Mesenchymal stem cell (in vitro differentiated cells and primary cell): ENCODE results near the gene EVI5.
A peak's percentile ranks its signal among the peaks of the same experiment; 100 is the strongest.
"Not testable (repeated sequence)": the region's sequence is repeated elsewhere in the genome, so short reads cannot be mapped to it uniquely, and the experiment has no call there.

Source experiments
- DNase-seq: peaks from one replicate; pipeline ENCODE4 v3.0.0-alpha.2; 2013
- H2AFZ ChIP-seq: one replicate; pipeline ENCODE4 v1.6.1; 2013; ENCODE audit warnings: low read depth, mild to moderate bottlenecking, control low read depth, inconsistent platforms, low read length, moderate library complexity
- H2AK5ac ChIP-seq: 2 replicates; pipeline ENCODE4 v1.6.1; 2013; ENCODE audit warnings: low read length, moderate library complexity, mild to moderate bottlenecking, inconsistent platforms; ENCODE audit not compliant: severe bottlenecking
- H2BK120ac ChIP-seq: one replicate; pipeline ENCODE4 v1.6.1; 2013; ENCODE audit warnings: low read depth, mild to moderate bottlenecking, inconsistent platforms, low read length, moderate library complexity
- H2BK12ac ChIP-seq, 2 experiments: one replicate each; pipeline ENCODE4 v1.6.1; 2013; ENCODE audit warnings: inconsistent platforms in 2 of 2, low read length in 2 of 2, mild to moderate bottlenecking in 2 of 2, moderate library complexity in 2 of 2, control low read depth in 1 of 2
- H2BK15ac ChIP-seq: one replicate; pipeline ENCODE4 v1.6.1; 2013; ENCODE audit warnings: mild to moderate bottlenecking, low read depth, inconsistent platforms; ENCODE audit not compliant: poor library complexity, severe bottlenecking
- H2BK5ac ChIP-seq: 2 replicates; pipeline ENCODE4 v1.6.1; 2013; ENCODE audit warnings: low read depth, mild to moderate bottlenecking, low read length, control low read depth, inconsistent platforms; ENCODE audit not compliant: poor library complexity, severe bottlenecking
- H3K14ac ChIP-seq, 2 experiments: one replicate each; pipeline ENCODE4 v1.6.1; 2013; ENCODE audit warnings: inconsistent platforms in 2 of 2, low read length in 2 of 2, control low read depth in 1 of 2, mild to moderate bottlenecking in 1 of 2, moderate library complexity in 1 of 2
- H3K18ac ChIP-seq, 2 experiments: one replicate each; pipeline ENCODE4 v1.6.1; 2013; ENCODE audit warnings: inconsistent platforms in 2 of 2, low read length in 2 of 2, control low read depth in 1 of 2, low read depth in 1 of 2, mild to moderate bottlenecking in 1 of 2
- H3K23ac ChIP-seq, 2 experiments: one replicate each; pipeline ENCODE4 v1.6.1; 2013; ENCODE audit warnings: inconsistent platforms in 2 of 2, low read length in 2 of 2, mild to moderate bottlenecking in 2 of 2, moderate library complexity in 2 of 2, control low read depth in 1 of 2
- H3K27ac ChIP-seq: 2 replicates; pipeline ENCODE4 v1.5.1; 2013; ENCODE audit warnings: mild to moderate bottlenecking, moderate library complexity, low read length, control low read depth, inconsistent platforms; ENCODE audit not compliant: poor library complexity, severe bottlenecking
- H3K27me3 ChIP-seq, 2 experiments: 2 replicates each; pipeline versions ENCODE4 v1.6.1 to v1.7.0; 2013; ENCODE audit warnings: low read length in 2 of 2, mild to moderate bottlenecking in 2 of 2, moderate library complexity in 2 of 2, control low read depth in 1 of 2, inconsistent platforms in 1 of 2; ENCODE audit not compliant: control insufficient read depth in 1 of 2, insufficient read depth in 1 of 2
- H3K36me3 ChIP-seq, 2 experiments: 2 replicates each; pipeline versions ENCODE4 v1.6.1 to v1.7.0; 2013; ENCODE audit warnings: low read length in 2 of 2, control low read depth in 1 of 2, inconsistent platforms in 1 of 2, low read depth in 1 of 2, mild to moderate bottlenecking in 1 of 2; ENCODE audit not compliant: insufficient read depth in 2 of 2, control insufficient read depth in 1 of 2
- H3K4ac ChIP-seq, 2 experiments: one replicate each; pipeline ENCODE4 v1.6.1; 2013; ENCODE audit warnings: inconsistent platforms in 2 of 2, low read length in 2 of 2, mild to moderate bottlenecking in 2 of 2, moderate library complexity in 2 of 2, control low read depth in 1 of 2, low read depth in 1 of 2
- H3K4me1 ChIP-seq: 2 replicates; pipeline ENCODE4 v1.6.1; 2013; ENCODE audit warnings: low read depth, low read length, control low read depth; ENCODE audit not compliant: control insufficient read depth, insufficient read depth
- H3K4me2 ChIP-seq: 2 replicates; pipeline ENCODE4 v1.6.1; 2013; ENCODE audit warnings: low read length, mild to moderate bottlenecking, inconsistent platforms; ENCODE audit not compliant: poor library complexity, severe bottlenecking
- H3K4me3 ChIP-seq, 2 experiments: 2 replicates each; pipeline versions ENCODE4 v1.5.1 to v1.7.0; 2013; ENCODE audit warnings: low read length in 2 of 2, mild to moderate bottlenecking in 2 of 2, control low read depth in 1 of 2, low read depth in 1 of 2; ENCODE audit not compliant: insufficient read depth in 1 of 2
- H3K79me1 ChIP-seq: replicated peaks from 2 replicates; pipeline ENCODE4 v1.6.1; 2013; ENCODE audit warnings: mild to moderate bottlenecking, control low read depth, low read length, inconsistent platforms; ENCODE audit not compliant: poor library complexity, severe bottlenecking
- H3K9ac ChIP-seq: 2 replicates; pipeline ENCODE4 v1.7.0; 2013; ENCODE audit warnings: mild to moderate bottlenecking, low read length, moderate library complexity
- H3K9me3 ChIP-seq: 2 replicates; pipeline ENCODE4 v1.7.0; 2013; ENCODE audit warnings: mild to moderate bottlenecking, low read length; ENCODE audit not compliant: control insufficient read depth
- H4K8ac ChIP-seq: one replicate; pipeline ENCODE4 v1.6.1; 2013; ENCODE audit warnings: inconsistent platforms, mild to moderate bottlenecking, low read length, moderate library complexity
- H4K91ac ChIP-seq: one replicate; pipeline ENCODE4 v1.6.1; 2013; ENCODE audit warnings: mild to moderate bottlenecking, low read length, inconsistent platforms
- WGBS: methylation state at CpG from one replicate; pipeline ENCODE4 v1.1.7; 2013; ENCODE audit warnings: mixed read lengths; 5-methylcytosine and 5-hydroxymethylcytosine counted together

Gene EVI5

GRCh38 chr1:92538048-92538412 lies 246.9 kb downstream of the EVI5 start:
- no peaks in the 10 kb centered on the region for H3K79me1 ChIP-seq

GRCh38 chr1:92536980-92537884 lies 247.7 kb downstream of the EVI5 start:
- Histone ChIP-seq H3K36me3 (no peaks in the 10 kb centered on the region), H2BK12ac (no peak overlapping the region), H3K18ac (no peak overlapping the region), H3K27me3 (no peaks in the 10 kb centered on the region), H2BK120ac (no peak overlapping the region), H3K4ac (no peak overlapping the region), H3K4me3 (no peak overlapping the region), H4K8ac (no peak overlapping the region), H2BK15ac (no peak overlapping the region), H3K9me3 (peaks cover 2% of the 10 kb centered on the region), H2BK5ac (no peak overlapping the region), H3K79me1 (no peaks in the 10 kb centered on the region), H3K27ac (no peak overlapping the region), H2AK5ac (no peak overlapping the region), H3K9ac (peak overlapping the region; percentile 65), H3K14ac (no peak overlapping the region), H4K91ac (no peak overlapping the region), H3K4me2 (no peak overlapping the region), H2AFZ (no peak overlapping the region), H3K4me1 (no peaks in the 10 kb centered on the region), H3K23ac (no peak overlapping the region)
- WGBS = 100% methylated on average over 1 of the region's 2 CpGs
- DNase-seq = peak; percentile 69

More at GRCh38 chr1:92538048-92538412, 246.9 kb downstream of the EVI5 start:
- peak overlapping the region; percentile 65 for H3K9ac ChIP-seq
- H2BK15ac ChIP-seq = no peak overlapping the region
- DNase-seq = peak; percentile 24
- no peak overlapping the region for H3K4ac ChIP-seq
- H3K9me3 ChIP-seq = peaks cover 2% of the 10 kb centered on the region
- H4K8ac ChIP-seq = no peak overlapping the region
- WGBS = no CpG with 5 or more reads among the region's 2 CpGs
- no peak overlapping the region for H2AFZ ChIP-seq
- H2AK5ac ChIP-seq = no peak overlapping the region
- no peak overlapping the region for H3K23ac ChIP-seq
- no peaks in the 10 kb centered on the region for H3K4me1 ChIP-seq
- no peaks in the 10 kb centered on the region for H3K27me3 ChIP-seq
- peak overlapping the region in 1 of 2 experiments; percentile 26 for H3K4me3 ChIP-seq
- H2BK12ac ChIP-seq = no peak overlapping the region
- no peak overlapping the region for H3K4me2 ChIP-seq
- H4K91ac ChIP-seq = no peak overlapping the region
- H3K36me3 ChIP-seq = no peaks in the 10 kb centered on the region
- no peak overlapping the region for H3K18ac ChIP-seq
- H3K14ac ChIP-seq = no peak overlapping the region
- H2BK120ac ChIP-seq = no peak overlapping the region
- H3K27ac ChIP-seq = no peak overlapping the region
- H2BK5ac ChIP-seq = no peak overlapping the region

GRCh38 chr1:92536211-92536979 lies 248.5 kb downstream of the EVI5 start:
- Histone ChIP-seq H3K9me3 (peaks cover 2% of the 10 kb centered on the region), H3K27ac (no peak overlapping the region), H3K36me3 (no peaks in the 10 kb centered on the region), H3K79me1 (no peaks in the 10 kb centered on the region), H4K8ac (no peak overlapping the region), H3K23ac (no peak overlapping the region), H3K4ac (no peak overlapping the region), H2BK5ac (no peak overlapping the region), H3K18ac (no peak overlapping the region), H2BK15ac (no peak overlapping the region), H3K27me3 (no peaks in the 10 kb centered on the region), H3K4me2 (no peak overlapping the region), H3K14ac (no peak overlapping the region), H3K9ac (no peak overlapping the region), H2BK120ac (no peak overlapping the region), H3K4me3 (no peak overlapping the region), H2AFZ (no peak overlapping the region), H2BK12ac (no peak overlapping the region), H2AK5ac (no peak overlapping the region), H3K4me1 (no peaks in the 10 kb centered on the region), H4K91ac (no peak overlapping the region)
- WGBS = 100% methylated on average over 1 of the region's 5 CpGs
- no peak for DNase-seq

GRCh38 chr1:92532371-92532770 lies 252.5 kb downstream of the EVI5 start:
- not testable (repeated sequence) for H3K27me3 ChIP-seq, H2BK120ac ChIP-seq, H3K14ac ChIP-seq, H2BK12ac ChIP-seq, H4K91ac ChIP-seq, H3K23ac ChIP-seq, H3K79me1 ChIP-seq, H3K18ac ChIP-seq, H3K9ac ChIP-seq, H2BK15ac ChIP-seq, H2AFZ ChIP-seq, H3K9me3 ChIP-seq, H3K4me2 ChIP-seq, H2AK5ac ChIP-seq, DNase-seq, H3K4me3 ChIP-seq, H2BK5ac ChIP-seq, H3K27ac ChIP-seq, H4K8ac ChIP-seq, H3K36me3 ChIP-seq, H3K4me1 ChIP-seq, H3K4ac ChIP-seq
- 97% methylated on average over 3 of the region's 4 CpGs for whole genome bisulfite sequencing
